ENCODE data around the gene CDK18.
A peak's percentile ranks its signal among the peaks of the same experiment; 100 is the strongest.

Gene CDK18

GRCh38 chr1:205525495-205526285 is 21.2 kb downstream of the CDK18 start:
- no peak overlapping the region for H3K4me3 ChIP-seq (ENCODE audit: low read depth, low read length)
- TF ChIP-seq, protein P1, sequence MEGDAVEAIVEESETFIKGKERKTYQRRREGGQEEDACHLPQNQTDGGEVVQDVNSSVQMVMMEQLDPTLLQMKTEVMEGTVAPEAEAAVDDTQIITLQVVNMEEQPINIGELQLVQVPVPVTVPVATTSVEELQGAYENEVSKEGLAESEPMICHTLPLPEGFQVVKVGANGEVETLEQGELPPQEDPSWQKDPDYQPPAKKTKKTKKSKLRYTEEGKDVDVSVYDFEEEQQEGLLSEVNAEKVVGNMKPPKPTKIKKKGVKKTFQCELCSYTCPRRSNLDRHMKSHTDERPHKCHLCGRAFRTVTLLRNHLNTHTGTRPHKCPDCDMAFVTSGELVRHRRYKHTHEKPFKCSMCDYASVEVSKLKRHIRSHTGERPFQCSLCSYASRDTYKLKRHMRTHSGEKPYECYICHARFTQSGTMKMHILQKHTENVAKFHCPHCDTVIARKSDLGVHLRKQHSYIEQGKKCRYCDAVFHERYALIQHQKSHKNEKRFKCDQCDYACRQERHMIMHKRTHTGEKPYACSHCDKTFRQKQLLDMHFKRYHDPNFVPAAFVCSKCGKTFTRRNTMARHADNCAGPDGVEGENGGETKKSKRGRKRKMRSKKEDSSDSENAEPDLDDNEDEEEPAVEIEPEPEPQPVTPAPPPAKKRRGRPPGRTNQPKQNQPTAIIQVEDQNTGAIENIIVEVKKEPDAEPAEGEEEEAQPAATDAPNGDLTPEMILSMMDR (IDR thresholded peaks at IDR 0.05; ENCODE audit: low read depth, low read length): no peak

- TF ChIP-seq, protein P1 (IDR thresholded peaks at IDR 0.05; ENCODE audit: low read depth, low read length): no peak
Measured at GRCh38 chr1:205526431-205526830, 22.0 kb downstream of the CDK18 start.

GRCh38 chr1:205527931-205528330 is 23.5 kb downstream of the CDK18 start:
- TF ChIP-seq, protein P1 (IDR thresholded peaks at IDR 0.05; ENCODE audit: low read depth, low read length): no peak
- H3K4me3 ChIP-seq (ENCODE audit: low read depth, low read length): no peak overlapping the region

More at GRCh38 chr1:205526431-205526830, 22.0 kb downstream of the CDK18 start:
- H3K4me3 ChIP-seq (ENCODE audit: low read depth, low read length): no peak overlapping the region

DNA sequence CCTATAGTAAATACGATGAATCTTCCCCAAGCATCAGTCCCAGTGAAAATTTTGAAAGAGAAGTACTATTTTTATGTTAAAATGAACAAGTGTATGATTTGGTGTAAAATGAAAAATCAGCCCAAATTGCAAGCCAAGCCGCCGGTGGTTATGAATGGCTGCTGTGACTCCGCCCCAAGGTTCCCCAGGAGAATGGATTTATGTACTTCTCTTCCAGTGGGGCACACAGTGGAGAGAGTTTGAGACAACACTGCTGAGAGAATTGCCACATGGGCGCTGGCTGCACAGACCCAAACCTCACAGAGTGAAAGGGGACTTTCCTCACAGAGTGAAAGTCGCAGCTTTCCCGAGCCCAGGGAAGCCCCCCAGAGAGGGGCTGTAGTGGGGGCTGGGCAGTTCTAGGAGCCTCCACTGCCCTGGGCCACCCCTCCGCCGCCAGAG is 24.0 kb downstream of the CDK18 start:
- no peak overlapping the region for H3K4me3 ChIP-seq (ENCODE audit: low read depth, low read length)
- TF ChIP-seq, protein P1 (IDR thresholded peaks at IDR 0.05; ENCODE audit: low read depth, low read length): no peak

GRCh38 chr1:205528887-205529825 is 24.7 kb downstream of the CDK18 start:
- no peak overlapping the region for H3K4me3 ChIP-seq (ENCODE audit: low read depth, low read length)
- TF ChIP-seq, protein P1 (IDR thresholded peaks at IDR 0.05; ENCODE audit: low read depth, low read length): peak; percentile 74

DNA sequence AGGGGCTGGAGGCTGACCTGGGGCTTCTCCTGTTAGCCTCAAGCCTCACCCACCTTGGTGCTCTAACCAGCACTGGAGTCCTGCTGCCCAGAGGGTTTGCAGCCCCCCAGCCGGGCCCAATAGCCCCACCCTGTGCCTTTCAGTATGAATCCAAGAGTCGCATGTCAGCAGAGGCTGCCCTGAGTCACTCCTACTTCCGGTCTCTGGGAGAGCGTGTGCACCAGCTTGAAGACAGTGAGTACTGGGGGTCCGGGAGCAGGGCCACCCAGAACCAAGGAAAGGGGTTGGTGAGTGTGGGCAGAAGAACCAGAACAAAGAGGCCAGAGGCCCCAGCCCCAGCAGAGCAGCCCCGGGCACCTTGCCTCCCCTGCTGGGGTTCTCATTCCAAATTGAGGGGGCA is 25.6 kb downstream of the CDK18 start:
- H3K4me3 ChIP-seq (ENCODE audit: low read depth, low read length): no peak overlapping the region
- TF ChIP-seq, protein P1 (IDR thresholded peaks at IDR 0.05; ENCODE audit: low read depth, low read length): no peak
